K562 (cell line): Measurements from ENCODE around the gene POP7. TPM values are rescaled to one million over a fixed set of nuclear protein-coding genes. Genes with fewer than 3 reads are reported as not detected.

Experiments used
- ARID2 ChIP-seq: fragments of 450-650 bp; IDR thresholded peaks from 2 replicates; pipeline ENCODE4 v1.6.1; 2017; ENCODE audit warnings: antibody characterized with exemption, mild to moderate bottlenecking
- ETV5 ChIP-seq: sonication (generic); formaldehyde crosslinking; IDR thresholded peaks from 2 replicates; pipeline ENCODE4 v1.4.0; 2020; ENCODE audit warnings: low read depth, mild to moderate bottlenecking, missing genetic modification reagents
- HMBOX1 ChIP-seq: sonication (generic); IDR thresholded peaks from 2 replicates; pipeline ENCODE4 v1.6.1; 2016
- PRDM10 ChIP-seq: fragments of 450-650 bp; IDR thresholded peaks from 2 replicates; pipeline ENCODE4 v1.6.1; 2018; ENCODE audit not compliant: partially characterized antibody
- RBM14 ChIP-seq: fragments of 200-400 bp; formaldehyde crosslinking; IDR thresholded peaks from 2 replicates; pipeline ENCODE4 v1.6.1; 2018; ENCODE audit warnings: low read depth, mild to moderate bottlenecking, low read length, moderate library complexity, borderline replicate concordance; ENCODE audit not compliant: insufficient read depth
- SMAD4 ChIP-seq: fragments of 250-450 bp; sonication (Bioruptor Pico); conservative IDR thresholded peaks from 2 replicates; pipeline ENCODE4 v1.8.0; 2021; ENCODE audit warnings: inconsistent platforms, mild to moderate bottlenecking, moderate library complexity
- SMARCC2 ChIP-seq: fragments of 450-650 bp; IDR thresholded peaks from 2 replicates; pipeline ENCODE4 v1.6.1; 2017; ENCODE audit warnings: antibody characterized with exemption, moderate library complexity, mild to moderate bottlenecking, low read depth
- ZBTB2 ChIP-seq: fragments of 450-650 bp; IDR thresholded peaks from 2 replicates; pipeline ENCODE4 v1.6.1; 2016; ENCODE audit warnings: antibody characterized with exemption
- ZBTB8A ChIP-seq: fragments of 450-650 bp; IDR thresholded peaks from 2 replicates; pipeline ENCODE4 v1.6.1; 2018; ENCODE audit warnings: mild to moderate bottlenecking, moderate library complexity; ENCODE audit not compliant: partially characterized antibody
- ZFP30 ChIP-seq: fragments of 250-450 bp; sonication (Bioruptor Pico); IDR thresholded peaks from 2 replicates; pipeline ENCODE4 v1.8.0; 2022; ENCODE audit warnings: moderate library complexity, mild to moderate bottlenecking, inconsistent platforms, borderline replicate concordance
- ZNF146 ChIP-seq: IDR thresholded peaks from one replicate; pipeline ENCODE4 v1.6.1; 2018; ENCODE audit warnings: missing compliant biosample characterization; ENCODE audit not compliant: unreplicated experiment
- ZNF707 ChIP-seq: fragments of 250-450 bp; sonication (Bioruptor Pico); conservative IDR thresholded peaks from 2 replicates; pipeline ENCODE4 v1.8.0; 2022; ENCODE audit warnings: inconsistent platforms, mild to moderate bottlenecking, moderate library complexity
- polyA plus RNA-seq, 8 experiments: library from polyadenylated mRNA; depleted of rRNA in 4 of 8; stranded (reverse) in 5 of 8; unstranded in 3 of 8; fragments of >200 nt; fragmentation: Nextera tagmentation in 2 of 8; fragmentation: Illumina TruSeq in 1 of 8; extraction: Ambion mirVana in 2 of 8; extraction: Trizol in 1 of 8; gene quantifications; 2 replicates each; pipeline versions ENCODE4 v1.2.1 to v1.2.3, GENCODE V29; 2011 to 2014; ENCODE audit warnings: inconsistent platforms in 1 of 8, missing spikeins in 1 of 8
- total RNA-seq, 7 experiments: library from RNA; depleted of rRNA in 6 of 7; stranded (reverse); fragments of >200 nt in 6 of 7; fragmentation: Illumina TruSeq in 2 of 7; extraction: Trizol in 2 of 7; gene quantifications; 2 replicates each; pipeline versions ENCODE4 v1.2.1 to v1.2.3, GENCODE V29; 2011 to 2021; ENCODE audit warnings: low replicate concordance in 1 of 7
- TF ChIP-seq, protein P1 (sequence below): fragments of 250-450 bp; sonication (Bioruptor Pico); IDR thresholded peaks from 2 replicates; pipeline ENCODE4 v1.4.0; 2020; ENCODE audit warnings: mild to moderate bottlenecking, moderate library complexity
- TF ChIP-seq, protein P2 (sequence below): fragments of 450-650 bp; IDR thresholded peaks from 2 replicates; pipeline ENCODE4 v1.6.1; 2016; ENCODE audit warnings: mild to moderate bottlenecking
- TF ChIP-seq, protein P3 (sequence below): sonication (generic); formaldehyde crosslinking; IDR thresholded peaks from 2 replicates; pipeline ENCODE4 v1.8.0; 2022; ENCODE audit warnings: mild to moderate bottlenecking, missing genetic modification reagents

Gene POP7
- total and polyA plus RNA-seq, 9 of the 15 experiments (the other 6 are each of a cell fraction or from before 2014, with no cell fraction given), result 11.5 to 163 (median 68.9) TPM

DNA sequence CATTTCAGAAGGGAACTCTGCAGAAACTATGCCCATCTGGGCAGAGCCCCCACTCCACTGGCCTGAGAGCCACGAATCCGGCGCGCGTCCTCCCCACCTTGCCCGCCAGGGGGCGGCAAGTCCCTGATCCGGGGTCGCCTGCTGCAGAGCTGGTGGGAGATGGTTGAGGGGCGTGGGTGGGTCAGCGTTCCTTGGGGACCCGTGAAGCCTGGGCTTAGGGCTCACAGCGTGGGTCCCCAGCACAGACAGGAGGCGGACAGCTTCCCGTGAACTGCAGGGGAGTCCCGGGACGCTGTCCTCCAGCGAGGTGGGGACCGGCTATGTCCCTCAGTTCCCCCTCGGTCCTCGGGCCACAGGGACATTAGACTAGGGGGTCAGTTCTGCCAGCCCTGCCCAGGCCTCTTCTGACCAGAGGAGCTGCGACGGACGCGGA, 585 bp upstream of the POP7 start (continued):
- TF ChIP-seq HMBOX1 (no peak), PRDM10 (no peak), ARID2 (peak; percentile 76; the same call in 1 of the 2 replicates), ZBTB2 (peak; percentile 85), ZNF707 (CRISPR knock-in tag) (no peak), SMARCC2 (no peak), ZBTB8A (no peak), RBM14 (0 out of 2 replicates have a peak, but pooled peaks have one; percentile 18), ZFP30 (CRISPR knock-in tag) (no peak), SMAD4 (CRISPR knock-in tag) (peak; percentile 67; the same call in 1 of the 2 replicates), ZNF146 (CRISPR knock-in tag) (no peak), ETV5 (CRISPR knock-in tag) (no peak)
- TF ChIP-seq, protein P1, sequence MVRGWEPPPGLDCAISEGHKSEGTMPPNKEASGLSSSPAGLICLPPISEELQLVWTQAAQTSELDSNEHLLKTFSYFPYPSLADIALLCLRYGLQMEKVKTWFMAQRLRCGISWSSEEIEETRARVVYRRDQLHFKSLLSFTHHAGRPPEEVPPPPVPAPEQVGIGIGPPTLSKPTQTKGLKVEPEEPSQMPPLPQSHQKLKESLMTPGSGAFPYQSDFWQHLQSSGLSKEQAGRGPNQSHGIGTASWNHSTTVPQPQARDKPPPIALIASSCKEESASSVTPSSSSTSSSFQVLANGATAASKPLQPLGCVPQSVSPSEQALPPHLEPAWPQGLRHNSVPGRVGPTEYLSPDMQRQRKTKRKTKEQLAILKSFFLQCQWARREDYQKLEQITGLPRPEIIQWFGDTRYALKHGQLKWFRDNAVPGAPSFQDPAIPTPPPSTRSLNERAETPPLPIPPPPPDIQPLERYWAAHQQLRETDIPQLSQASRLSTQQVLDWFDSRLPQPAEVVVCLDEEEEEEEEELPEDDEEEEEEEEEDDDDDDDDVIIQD, result peak; percentile 88; the same call in 1 of the 2 replicates
- TF ChIP-seq, protein P2, sequence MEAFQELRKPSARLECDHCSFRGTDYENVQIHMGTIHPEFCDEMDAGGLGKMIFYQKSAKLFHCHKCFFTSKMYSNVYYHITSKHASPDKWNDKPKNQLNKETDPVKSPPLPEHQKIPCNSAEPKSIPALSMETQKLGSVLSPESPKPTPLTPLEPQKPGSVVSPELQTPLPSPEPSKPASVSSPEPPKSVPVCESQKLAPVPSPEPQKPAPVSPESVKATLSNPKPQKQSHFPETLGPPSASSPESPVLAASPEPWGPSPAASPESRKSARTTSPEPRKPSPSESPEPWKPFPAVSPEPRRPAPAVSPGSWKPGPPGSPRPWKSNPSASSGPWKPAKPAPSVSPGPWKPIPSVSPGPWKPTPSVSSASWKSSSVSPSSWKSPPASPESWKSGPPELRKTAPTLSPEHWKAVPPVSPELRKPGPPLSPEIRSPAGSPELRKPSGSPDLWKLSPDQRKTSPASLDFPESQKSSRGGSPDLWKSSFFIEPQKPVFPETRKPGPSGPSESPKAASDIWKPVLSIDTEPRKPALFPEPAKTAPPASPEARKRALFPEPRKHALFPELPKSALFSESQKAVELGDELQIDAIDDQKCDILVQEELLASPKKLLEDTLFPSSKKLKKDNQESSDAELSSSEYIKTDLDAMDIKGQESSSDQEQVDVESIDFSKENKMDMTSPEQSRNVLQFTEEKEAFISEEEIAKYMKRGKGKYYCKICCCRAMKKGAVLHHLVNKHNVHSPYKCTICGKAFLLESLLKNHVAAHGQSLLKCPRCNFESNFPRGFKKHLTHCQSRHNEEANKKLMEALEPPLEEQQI, result no peak
- TF ChIP-seq, protein P3, sequence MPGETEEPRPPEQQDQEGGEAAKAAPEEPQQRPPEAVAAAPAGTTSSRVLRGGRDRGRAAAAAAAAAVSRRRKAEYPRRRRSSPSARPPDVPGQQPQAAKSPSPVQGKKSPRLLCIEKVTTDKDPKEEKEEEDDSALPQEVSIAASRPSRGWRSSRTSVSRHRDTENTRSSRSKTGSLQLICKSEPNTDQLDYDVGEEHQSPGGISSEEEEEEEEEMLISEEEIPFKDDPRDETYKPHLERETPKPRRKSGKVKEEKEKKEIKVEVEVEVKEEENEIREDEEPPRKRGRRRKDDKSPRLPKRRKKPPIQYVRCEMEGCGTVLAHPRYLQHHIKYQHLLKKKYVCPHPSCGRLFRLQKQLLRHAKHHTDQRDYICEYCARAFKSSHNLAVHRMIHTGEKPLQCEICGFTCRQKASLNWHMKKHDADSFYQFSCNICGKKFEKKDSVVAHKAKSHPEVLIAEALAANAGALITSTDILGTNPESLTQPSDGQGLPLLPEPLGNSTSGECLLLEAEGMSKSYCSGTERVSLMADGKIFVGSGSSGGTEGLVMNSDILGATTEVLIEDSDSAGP (CRISPR knock-in tag), result 0 out of 2 replicates have a peak, but pooled peaks have one; percentile 39
